ENCODE data around the gene CACNA1G. TPM values are rescaled to one million over a fixed set of nuclear protein-coding genes. Genes with fewer than 3 reads are reported as not detected.

Gene CACNA1G
- total and polyA plus RNA-seq, 4 donors: under 0.01 to 0.14 (median 0.01) TPM; not detected in 1

- no peak overlapping the region for H3K4me3 ChIP-seq (ENCODE audit: low read depth in 1 of 3, low read length in 3 of 3)
- DNase-seq (ENCODE audit: low spot score): no peak
- no peak overlapping the region for H3K9ac ChIP-seq (ENCODE audit: low read depth in 1 of 2, low read length in 2 of 2)
- no peaks in the 10 kb centered on the region for H3K4me1 ChIP-seq (ENCODE audit: control insufficient read depth in 4 of 4, insufficient read depth in 4 of 4, low read length in 3 of 4)
- H3K9me3 ChIP-seq (ENCODE audit: control insufficient read depth in 4 of 4, low read length in 3 of 4): no peaks in the 10 kb centered on the region
- WGBS: 88% methylated on average over 7 of the region's 7 CpGs
- TF ChIP-seq REST (IDR thresholded peaks at IDR 0.05) (no peak), GABPA (IDR thresholded peaks at IDR 0.05 in 1 of 2, conservative IDR thresholded peaks at IDR 0.05 in 1 of 2) (no peak)
- H3K27ac ChIP-seq (ENCODE audit: low read depth in 1 of 2, low read length in 2 of 2): no peak overlapping the region
- H3K36me3 ChIP-seq (ENCODE audit: control insufficient read depth in 4 of 4, insufficient read depth in 3 of 4, low read depth in 1 of 4, low read length in 3 of 4): no peaks in the 10 kb centered on the region
- no peaks in the 10 kb centered on the region for H3K27me3 ChIP-seq (ENCODE audit: control insufficient read depth in 4 of 4, insufficient read depth in 4 of 4, low read length in 3 of 4)
These were observed 59.0 kb downstream of the CACNA1G start for GRCh38 chr17:50619489-50619888.

GRCh38 chr17:50620237-50620636 is 59.7 kb downstream of the CACNA1G start:
- H3K36me3 ChIP-seq (ENCODE audit: control insufficient read depth in 4 of 4, insufficient read depth in 3 of 4, low read depth in 1 of 4, low read length in 3 of 4): no peaks in the 10 kb centered on the region
- H3K9me3 ChIP-seq (ENCODE audit: control insufficient read depth in 4 of 4, low read length in 3 of 4): no peaks in the 10 kb centered on the region
- H3K27ac ChIP-seq (ENCODE audit: low read depth in 1 of 2, low read length in 2 of 2): no peak overlapping the region
- DNase-seq (ENCODE audit: low spot score): no peak
- H3K9ac ChIP-seq (ENCODE audit: low read depth in 1 of 2, low read length in 2 of 2): no peak overlapping the region
- TF ChIP-seq FOXA2 (IDR thresholded peaks at IDR 0.05) (no peak), JUND (IDR thresholded peaks at IDR 0.05) (no peak), MAX (IDR thresholded peaks at IDR 0.05) (no peak), GABPA (IDR thresholded peaks at IDR 0.05 in 1 of 2, conservative IDR thresholded peaks at IDR 0.05 in 1 of 2) (no peak), RXRA (IDR thresholded peaks at IDR 0.05) (no peak), EGR1 (IDR thresholded peaks at IDR 0.05; ENCODE audit: low read depth in 2 of 2) (no peak), RAD21 (IDR thresholded peaks at IDR 0.05) (no peak), HNF4A (conservative IDR thresholded peaks at IDR 0.05) (no peak), YY1 (IDR thresholded peaks at IDR 0.05) (no peak)
- no peaks in the 10 kb centered on the region for H3K27me3 ChIP-seq (ENCODE audit: control insufficient read depth in 4 of 4, insufficient read depth in 4 of 4, low read length in 3 of 4)
- no peaks in the 10 kb centered on the region for H3K4me1 ChIP-seq (ENCODE audit: control insufficient read depth in 4 of 4, insufficient read depth in 4 of 4, low read length in 3 of 4)
- no peak overlapping the region for H3K4me3 ChIP-seq (ENCODE audit: low read depth in 1 of 3, low read length in 3 of 3)
- WGBS: 74% methylated on average over 5 of the region's 5 CpGs

GRCh38 chr17:50620858-50621257 is 60.3 kb downstream of the CACNA1G start:
- Histone ChIP-seq H3K36me3 (ENCODE audit: control insufficient read depth in 4 of 4, insufficient read depth in 3 of 4, low read depth in 1 of 4, low read length in 3 of 4) (no peaks in the 10 kb centered on the region), H3K9me3 (ENCODE audit: control insufficient read depth in 4 of 4, low read length in 3 of 4) (no peaks in the 10 kb centered on the region), H3K4me1 (ENCODE audit: control insufficient read depth in 4 of 4, insufficient read depth in 4 of 4, low read length in 3 of 4) (no peaks in the 10 kb centered on the region), H3K9ac (ENCODE audit: low read depth in 1 of 2, low read length in 2 of 2) (no peak overlapping the region), H3K27me3 (ENCODE audit: control insufficient read depth in 4 of 4, insufficient read depth in 4 of 4, low read length in 3 of 4) (no peaks in the 10 kb centered on the region), H3K27ac (ENCODE audit: low read depth in 1 of 2, low read length in 2 of 2) (no peak overlapping the region), H3K4me3 (ENCODE audit: low read depth in 1 of 3, low read length in 3 of 3) (no peak overlapping the region)
- DNase-seq (ENCODE audit: low spot score): no peak
- TF ChIP-seq REST (IDR thresholded peaks at IDR 0.05) (no peak), YY1 (IDR thresholded peaks at IDR 0.05) (no peak), FOXA1 (IDR thresholded peaks at IDR 0.05) (no peak), RAD21 (IDR thresholded peaks at IDR 0.05) (no peak), ATF3 (IDR thresholded peaks at IDR 0.05) (no peak), NR2F2 (IDR thresholded peaks at IDR 0.05) (no peak), EGR1 (IDR thresholded peaks at IDR 0.05; ENCODE audit: low read depth in 2 of 2) (no peak), MAX (IDR thresholded peaks at IDR 0.05) (no peak), HNF4A (conservative IDR thresholded peaks at IDR 0.05) (no peak), JUND (IDR thresholded peaks at IDR 0.05) (no peak)
- WGBS: 69% methylated on average over 17 of the region's 17 CpGs

Measured in liver (tissue), 9 donors.